Measurements from ENCODE around the gene AIRE.

- TF ChIP-seq POLR2A (IDR thresholded peaks at IDR 0.05) (peak in 1 of 2 donors; percentile 57), CTCF (IDR thresholded peaks at IDR 0.05) (peak in 2 of 5 experiments; percentile 18 to 36)
Observed at GRCh38 chr21:44299458-44300261, 14.0 kb downstream of the AIRE start, which contains the start of gene PFKL.

Data from tibial nerve (tissue), 3 donors.